ENCODE results near the gene STMN3.
"Not testable (repeated sequence)": the region's sequence is repeated elsewhere in the genome, so short reads cannot be mapped to it uniquely, and the experiment has no call there.

The STMN3 gene

DNA sequence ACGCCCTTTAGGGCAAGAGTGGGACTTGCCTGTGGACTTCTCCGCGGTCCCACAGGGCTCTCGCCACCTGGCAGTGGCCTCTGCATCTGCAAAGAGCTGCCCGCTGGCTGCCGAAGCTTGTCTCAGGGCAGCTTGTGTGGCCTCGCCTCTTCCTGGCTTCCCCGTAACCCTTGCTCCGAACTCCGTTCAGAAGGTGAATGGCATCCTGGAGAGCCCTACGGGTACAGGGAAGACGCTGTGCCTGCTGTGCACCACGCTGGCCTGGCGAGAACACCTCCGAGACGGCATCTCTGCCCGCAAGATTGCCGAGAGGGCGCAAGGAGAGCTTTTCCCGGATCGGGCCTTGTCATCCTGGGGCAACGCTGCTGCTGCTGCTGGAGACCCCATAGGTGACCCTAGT, 7.9 kb upstream of the STMN3 start:
- no peak for DNase-seq (ENCODE audit: low read depth in 1 of 2, low spot score in 1 of 2)
- TF ChIP-seq REST (IDR thresholded peaks at IDR 0.05; ENCODE audit: insufficient replicate concordance, low read depth) (no peak), CTCF (IDR thresholded peaks at IDR 0.05; ENCODE audit: insufficient read depth, low read length) (no peak), POLR2AphosphoS5 (IDR thresholded peaks at IDR 0.05; ENCODE audit: low read depth) (no peak), GABPA (IDR thresholded peaks at IDR 0.05; ENCODE audit: low read depth) (no peak), SPI1 (IDR thresholded peaks at IDR 0.05; ENCODE audit: borderline replicate concordance, low read depth) (no peak)
- H3K27ac ChIP-seq (replicated peaks) = no peak overlapping the region
- no peak overlapping the region for H3K4me3 ChIP-seq (replicated peaks; ENCODE audit: insufficient read depth, low read length)
- no peaks in the 10 kb centered on the region for H3K27me3 ChIP-seq (ENCODE audit: insufficient read depth, poor library complexity, severe bottlenecking)

DNA sequence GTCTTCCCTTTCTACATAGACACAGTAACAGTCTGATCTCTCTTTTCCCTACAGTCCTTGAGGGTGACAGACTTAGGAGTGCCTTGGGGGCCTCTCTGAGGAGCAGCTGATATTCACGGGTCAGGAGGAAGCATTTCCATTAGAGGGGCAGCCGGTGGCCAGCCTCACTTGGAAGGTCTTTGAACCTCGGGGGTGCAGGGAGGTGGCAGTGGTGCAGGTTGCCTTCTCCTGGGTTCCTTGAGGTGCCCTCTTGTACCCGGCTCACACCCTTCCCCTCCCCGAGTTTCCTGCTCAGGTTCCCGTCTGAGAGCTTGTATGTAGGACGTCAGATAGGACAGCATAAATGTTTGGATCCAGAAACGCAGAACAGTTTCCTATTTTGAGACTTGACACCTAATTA, 7.4 kb upstream of the STMN3 start:
- Histone ChIP-seq H3K4me3 (replicated peaks; ENCODE audit: insufficient read depth, low read length) (no peak overlapping the region), H3K27me3 (ENCODE audit: insufficient read depth, poor library complexity, severe bottlenecking) (no peaks in the 10 kb centered on the region), H3K27ac (replicated peaks) (no peak overlapping the region)
- TF ChIP-seq REST (IDR thresholded peaks at IDR 0.05; ENCODE audit: insufficient replicate concordance, low read depth) = no peak
- TF ChIP-seq GABPA (IDR thresholded peaks at IDR 0.05; ENCODE audit: low read depth) = no peak
- no peak for TF ChIP-seq SPI1 (IDR thresholded peaks at IDR 0.05; ENCODE audit: borderline replicate concordance, low read depth)
- no peak for TF ChIP-seq CTCF (IDR thresholded peaks at IDR 0.05; ENCODE audit: insufficient read depth, low read length)
- TF ChIP-seq POLR2AphosphoS5 (IDR thresholded peaks at IDR 0.05; ENCODE audit: low read depth) = no peak
- DNase-seq (ENCODE audit: low read depth in 1 of 2, low spot score in 1 of 2) = no peak

DNA sequence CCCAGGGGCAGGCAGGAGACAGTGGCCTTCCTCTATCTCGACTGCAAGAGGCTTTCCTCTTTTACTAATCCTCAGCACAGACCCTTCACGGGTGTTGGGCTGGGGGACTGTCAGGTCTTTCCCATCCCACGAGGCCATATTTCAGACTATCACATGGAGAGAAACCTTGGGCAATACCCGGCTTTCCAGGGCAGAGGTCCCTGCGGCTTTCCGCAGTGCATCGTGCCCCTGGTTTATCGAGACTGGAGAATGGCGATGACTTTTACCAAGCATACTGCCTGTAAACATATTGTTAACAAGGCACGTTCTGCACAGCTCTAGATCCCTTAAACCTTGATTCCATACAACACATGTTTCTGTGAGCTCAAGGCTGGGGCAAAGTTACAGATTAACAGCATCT, 7.0 kb upstream of the STMN3 start:
- H3K27me3 ChIP-seq (ENCODE audit: insufficient read depth, poor library complexity, severe bottlenecking); H3K4me3 ChIP-seq (replicated peaks; ENCODE audit: insufficient read depth, low read length); DNase-seq (ENCODE audit: low read depth in 1 of 2, low spot score in 1 of 2); H3K27ac ChIP-seq (replicated peaks): not testable (repeated sequence)

DNA sequence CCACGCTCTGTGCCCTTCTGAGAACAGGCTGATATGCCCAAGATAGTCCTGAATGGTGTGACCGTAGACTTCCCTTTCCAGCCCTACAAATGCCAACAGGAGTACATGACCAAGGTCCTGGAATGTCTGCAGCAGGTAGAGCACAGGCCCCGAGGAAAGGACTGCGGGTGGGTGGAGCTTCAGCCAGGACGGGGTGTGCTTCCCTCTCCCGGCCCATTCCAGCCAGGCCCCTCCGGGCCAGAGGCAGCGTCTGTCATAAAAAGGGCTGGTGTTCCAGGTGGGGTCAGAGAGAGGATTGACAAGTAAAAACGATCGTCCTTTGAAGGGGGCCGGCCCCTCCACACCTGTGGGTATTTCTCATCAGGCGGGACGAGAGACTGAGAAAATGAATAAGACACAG, 6.1 kb upstream of the STMN3 start:
- Histone ChIP-seq H3K27ac (replicated peaks) (no peak overlapping the region; the same call in 1 of the 2 replicates), H3K4me3 (replicated peaks; ENCODE audit: insufficient read depth, low read length) (peak overlapping the region; percentile 91), H3K27me3 (ENCODE audit: insufficient read depth, poor library complexity, severe bottlenecking) (no peaks in the 10 kb centered on the region)
- DNase-seq (ENCODE audit: low read depth in 1 of 2, low spot score in 1 of 2) = no peak
- TF ChIP-seq POLR2AphosphoS5 (IDR thresholded peaks at IDR 0.05; ENCODE audit: low read depth) = no peak

- peak overlapping the region; percentile 86 for H3K27ac ChIP-seq (replicated peaks)
- peak; percentile 55 to 73 for DNase-seq (ENCODE audit: low read depth in 1 of 2, low spot score in 1 of 2)
- no peaks in the 10 kb centered on the region for H3K27me3 ChIP-seq (ENCODE audit: insufficient read depth, poor library complexity, severe bottlenecking)
- H3K4me3 ChIP-seq (replicated peaks; ENCODE audit: insufficient read depth, low read length) = peak overlapping the region; percentile 91
- TF ChIP-seq REST (IDR thresholded peaks at IDR 0.05; ENCODE audit: insufficient replicate concordance, low read depth) (no peak), SPI1 (IDR thresholded peaks at IDR 0.05; ENCODE audit: borderline replicate concordance, low read depth) (no peak), CTCF (IDR thresholded peaks at IDR 0.05; ENCODE audit: insufficient read depth, low read length) (no peak), GABPA (IDR thresholded peaks at IDR 0.05; ENCODE audit: low read depth) (no peak), POLR2AphosphoS5 (IDR thresholded peaks at IDR 0.05; ENCODE audit: low read depth) (no peak)
Observed at GRCh38 chr20:63658749-63659187, 5.5 kb upstream of the STMN3 start.
